Right forelimb (tissue), 1 donor: Measurements from ENCODE around the gene KHDC3L.
"Not testable (repeated sequence)": the region's sequence is repeated elsewhere in the genome, so short reads cannot be mapped to it uniquely, and the experiment has no call there.

Experiments
- DNase-seq: peaks from one replicate; pipeline ENCODE4 v3.0.0-alpha.2; 2018

The KHDC3L gene

GRCh38 chr6:73371984-73372383, 9.5 kb downstream of the KHDC3L start:
- no peak for DNase-seq

DNA sequence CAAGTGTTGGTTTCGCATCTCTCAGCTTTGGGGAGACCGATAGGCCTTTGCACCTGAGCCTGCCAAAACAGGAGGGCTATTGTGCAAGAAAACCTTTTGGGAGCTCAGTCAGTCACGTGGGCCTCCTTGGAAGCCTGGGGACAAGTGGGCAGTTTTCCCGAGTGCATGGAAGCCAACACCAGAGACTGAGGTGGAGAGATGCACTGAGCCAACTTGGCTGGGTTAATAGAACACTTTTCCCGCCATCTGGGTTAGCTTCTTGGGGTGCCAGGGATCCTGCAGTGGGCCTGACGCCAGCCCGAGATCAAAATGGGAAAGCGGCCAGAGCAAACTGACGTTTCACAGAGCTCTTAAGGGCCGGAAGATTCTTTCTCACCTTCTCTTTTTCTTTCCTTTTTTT, 10.1 kb downstream of the KHDC3L start:
- no peak for DNase-seq

GRCh38 chr6:73375216-73375615, 12.8 kb downstream of the KHDC3L start:
- DNase-seq, result no peak

- no peak for DNase-seq
Observed at GRCh38 chr6:73377225-73377624, 14.8 kb downstream of the KHDC3L start.

DNA sequence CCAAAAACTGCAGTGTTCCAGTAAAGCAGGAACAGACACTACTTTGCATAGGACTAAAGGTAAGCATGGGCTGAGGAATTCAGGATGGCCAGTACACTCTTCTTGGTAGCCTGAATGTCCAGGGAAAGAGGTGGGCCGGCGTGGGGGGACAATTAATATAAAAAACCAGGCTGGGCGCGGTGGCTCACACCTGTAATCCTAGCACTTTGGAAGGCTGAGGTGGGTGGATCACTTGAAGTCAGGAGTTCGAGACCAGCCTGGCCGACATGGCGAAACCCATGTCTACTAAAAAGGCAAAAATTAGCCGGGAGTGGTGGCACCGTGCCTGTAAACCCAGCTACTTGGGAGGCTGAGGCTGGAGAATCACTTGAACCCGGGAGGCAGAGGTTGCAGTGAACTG, 19.1 kb downstream of the KHDC3L start:
- not testable (repeated sequence) for DNase-seq

GRCh38 chr6:73382462-73383113, 20.1 kb downstream of the KHDC3L start:
- no peak for DNase-seq

DNA sequence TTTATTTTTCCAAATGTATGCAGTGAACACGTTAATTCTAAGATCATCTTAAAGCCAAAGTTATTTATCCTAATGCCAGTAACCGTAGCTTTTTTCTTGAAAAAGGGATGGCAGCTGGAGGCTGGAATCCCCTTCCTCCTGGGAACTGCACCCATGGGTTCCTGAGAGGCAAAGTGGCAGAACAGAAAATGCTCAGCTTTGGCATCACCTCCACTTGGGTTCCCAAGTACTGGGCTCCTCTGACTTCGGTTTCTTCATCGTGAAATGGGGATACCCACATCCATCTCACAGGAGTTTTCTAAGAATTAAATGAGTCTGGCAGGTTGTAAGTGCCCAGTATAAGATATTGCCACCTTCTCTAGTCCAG, 26.0 kb downstream of the KHDC3L start:
- no peak for DNase-seq

- peak; percentile 74 for DNase-seq
Observed at GRCh38 chr6:73388800-73389512, 26.5 kb downstream of the KHDC3L start.

DNA sequence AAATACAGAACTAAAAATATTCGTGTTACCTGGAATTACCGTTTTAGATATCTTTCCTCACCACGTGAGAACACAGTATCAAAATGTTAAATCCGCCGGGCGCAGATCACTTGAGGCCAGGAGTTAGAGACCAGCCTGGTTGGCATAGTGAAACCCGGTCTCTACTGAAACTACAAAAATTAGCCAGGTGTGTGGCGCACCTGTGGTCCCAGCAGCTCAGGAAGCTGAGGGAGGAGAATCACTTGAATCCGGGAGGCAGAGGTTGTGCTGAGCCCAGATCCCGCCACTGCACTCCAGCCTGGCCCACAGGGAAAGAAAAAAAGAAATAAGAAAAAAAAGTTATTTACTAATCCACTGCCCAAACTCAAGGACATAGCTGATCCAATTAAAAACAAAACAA, 27.4 kb downstream of the KHDC3L start:
- DNase-seq, result no peak

DNA sequence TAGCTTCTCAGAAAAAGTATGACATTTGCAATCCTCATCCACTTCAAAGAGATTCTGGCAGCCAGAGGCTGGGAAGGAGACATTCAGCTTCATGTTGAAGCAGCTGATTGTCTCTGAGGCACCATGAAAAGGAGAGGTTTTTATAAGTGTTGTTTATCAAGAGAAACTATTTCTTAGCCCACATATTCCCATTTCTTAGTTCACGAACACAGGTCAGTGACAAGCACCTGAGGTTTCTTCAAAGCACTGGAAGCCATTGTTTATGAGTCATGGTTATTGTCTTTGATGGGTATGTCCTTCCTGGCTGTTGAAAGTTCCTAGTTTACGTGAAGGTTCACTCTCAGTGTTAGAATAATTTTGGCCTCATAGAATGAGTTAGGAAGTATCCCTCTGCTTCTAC, 29.2 kb downstream of the KHDC3L start:
- no peak for DNase-seq

DNA sequence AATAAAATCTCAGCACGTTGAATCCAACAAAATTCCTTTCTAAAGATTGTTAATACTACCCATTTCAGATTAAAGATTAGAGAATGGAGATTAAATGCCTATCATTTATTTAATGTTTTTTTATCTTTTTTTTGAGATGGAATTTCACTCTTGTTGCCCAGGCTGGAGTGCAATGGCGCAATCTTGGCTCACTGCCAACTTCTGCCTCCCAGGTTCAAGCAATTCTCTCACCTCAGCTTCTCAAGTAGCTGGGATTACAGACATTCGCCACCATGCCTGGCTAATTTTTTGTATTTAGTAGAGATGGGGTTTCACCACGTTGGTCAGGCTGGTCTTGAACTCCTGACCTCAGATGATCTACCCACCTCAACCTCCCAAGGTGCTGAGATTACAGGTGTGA, 29.7 kb downstream of the KHDC3L start:
- DNase-seq, result not testable (repeated sequence)

- DNase-seq, result no peak
Observed at GRCh38 chr6:73393278-73393677, 30.8 kb downstream of the KHDC3L start.

DNA sequence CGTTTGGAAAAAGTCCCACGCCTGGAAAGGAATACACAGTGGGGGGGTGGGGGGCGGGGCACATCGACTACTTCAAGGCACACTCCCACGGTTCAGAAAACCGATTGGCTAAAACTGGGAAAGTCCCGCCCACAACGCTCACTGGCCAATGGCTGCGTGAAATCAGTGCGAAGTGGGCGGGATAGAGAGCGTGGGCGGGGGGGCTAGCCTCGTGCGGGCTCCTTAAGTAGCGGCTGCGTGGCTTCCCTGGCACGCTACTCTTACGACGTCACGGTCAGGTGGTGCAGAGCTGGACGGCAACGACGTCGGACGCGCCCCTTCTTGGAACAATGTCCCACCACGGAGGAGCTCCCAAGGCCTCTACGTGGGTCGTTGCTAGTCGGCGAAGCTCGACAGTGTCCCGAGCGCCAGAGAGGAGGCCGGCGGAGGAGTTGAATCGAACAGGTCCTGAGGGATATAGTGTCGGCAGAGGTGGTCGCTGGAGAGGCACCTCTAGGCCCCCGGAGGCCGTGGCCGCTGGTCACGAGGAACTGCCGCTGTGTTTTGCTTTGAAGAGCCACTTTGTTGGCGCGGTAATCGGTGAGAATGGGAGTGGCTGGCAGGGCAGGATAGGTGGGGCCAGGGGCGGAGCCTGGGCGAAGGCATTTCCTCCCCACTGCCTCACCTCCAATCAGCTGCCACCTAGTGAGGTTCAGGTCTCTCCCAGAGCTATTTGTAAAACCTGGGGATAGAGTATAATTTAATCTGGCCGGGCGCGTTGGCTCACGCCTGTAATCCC, 32.3 kb downstream of the KHDC3L start, which contains the start of gene DDX43:
Gene DDX43, plus strand, starts transcription at position 252 of the 778 bp plus-strand sequence. Its CDS starts 78 bp downstream, at position 330.
- peak; percentile 57 for DNase-seq

GRCh38 chr6:73395875-73396274, 33.4 kb downstream of the KHDC3L start:
- no peak for DNase-seq

DNA sequence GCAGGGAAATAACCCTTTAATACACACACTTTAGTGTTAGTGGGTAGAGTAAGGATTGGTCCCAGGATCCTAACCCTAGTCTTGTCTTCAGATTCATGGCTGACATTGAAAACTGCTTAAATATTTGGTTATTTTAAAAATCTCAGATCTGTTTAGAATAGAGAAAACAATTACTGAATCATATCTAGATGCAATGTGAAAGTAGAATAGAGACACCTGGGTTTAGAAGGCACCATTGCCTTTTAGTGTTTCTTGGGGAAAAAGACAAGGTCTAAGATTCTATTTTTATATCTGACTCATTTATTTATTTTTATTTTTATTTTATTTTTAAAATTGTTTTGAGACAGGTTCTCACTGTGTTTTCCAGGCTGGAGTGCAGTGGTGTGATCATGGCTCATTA, 38.2 kb downstream of the KHDC3L start:
- DNase-seq, result no peak

DNA sequence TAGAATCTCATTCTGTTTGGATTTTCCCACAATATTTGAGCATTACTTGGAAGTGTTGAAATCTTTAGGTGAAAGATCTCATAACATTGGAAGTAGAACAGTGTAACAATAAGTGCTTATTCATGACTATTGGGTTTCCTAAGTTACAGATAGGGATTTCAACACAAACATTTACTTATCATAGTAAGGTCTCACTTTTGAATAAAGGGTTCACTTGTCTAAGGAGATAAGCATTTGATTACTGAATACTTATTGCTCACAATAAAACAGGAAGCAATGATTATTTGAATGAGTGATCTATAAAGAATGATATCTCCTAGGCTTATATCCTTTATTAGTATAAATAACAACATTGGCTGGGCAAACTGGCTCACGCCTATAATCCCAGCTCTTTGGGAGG, 46.9 kb downstream of the KHDC3L start:
- no peak for DNase-seq

GRCh38 chr6:73413102-73413501, 50.6 kb downstream of the KHDC3L start:
- no peak for DNase-seq
